ENCODE results near the gene ST3GAL2.
"Not testable (repeated sequence)": the region's sequence is repeated elsewhere in the genome, so short reads cannot be mapped to it uniquely, and the experiment has no call there.

Gene ST3GAL2

DNA sequence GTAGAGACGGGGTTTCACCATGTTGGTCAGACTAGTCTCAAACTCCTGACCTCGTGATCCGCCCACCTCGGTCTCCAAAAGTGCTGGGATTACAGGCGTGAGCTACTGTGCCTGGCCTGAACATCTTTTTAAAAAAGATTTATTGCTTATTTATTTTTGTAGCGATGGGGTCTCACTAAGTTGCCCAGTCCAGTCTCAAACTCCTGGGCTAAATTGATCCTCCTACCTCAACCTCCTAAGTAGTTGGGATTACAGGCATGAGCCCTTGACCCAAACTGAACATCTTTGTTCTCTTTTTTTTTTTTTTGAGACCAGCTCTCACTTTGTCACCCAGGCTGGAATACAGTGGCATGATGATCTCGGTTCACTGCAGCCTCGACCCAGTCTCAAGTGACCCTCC is 64.7 kb downstream of the ST3GAL2 start:
- no peak overlapping the region for H3K27ac Mint-ChIP-seq
- TF ChIP-seq, protein P1, sequence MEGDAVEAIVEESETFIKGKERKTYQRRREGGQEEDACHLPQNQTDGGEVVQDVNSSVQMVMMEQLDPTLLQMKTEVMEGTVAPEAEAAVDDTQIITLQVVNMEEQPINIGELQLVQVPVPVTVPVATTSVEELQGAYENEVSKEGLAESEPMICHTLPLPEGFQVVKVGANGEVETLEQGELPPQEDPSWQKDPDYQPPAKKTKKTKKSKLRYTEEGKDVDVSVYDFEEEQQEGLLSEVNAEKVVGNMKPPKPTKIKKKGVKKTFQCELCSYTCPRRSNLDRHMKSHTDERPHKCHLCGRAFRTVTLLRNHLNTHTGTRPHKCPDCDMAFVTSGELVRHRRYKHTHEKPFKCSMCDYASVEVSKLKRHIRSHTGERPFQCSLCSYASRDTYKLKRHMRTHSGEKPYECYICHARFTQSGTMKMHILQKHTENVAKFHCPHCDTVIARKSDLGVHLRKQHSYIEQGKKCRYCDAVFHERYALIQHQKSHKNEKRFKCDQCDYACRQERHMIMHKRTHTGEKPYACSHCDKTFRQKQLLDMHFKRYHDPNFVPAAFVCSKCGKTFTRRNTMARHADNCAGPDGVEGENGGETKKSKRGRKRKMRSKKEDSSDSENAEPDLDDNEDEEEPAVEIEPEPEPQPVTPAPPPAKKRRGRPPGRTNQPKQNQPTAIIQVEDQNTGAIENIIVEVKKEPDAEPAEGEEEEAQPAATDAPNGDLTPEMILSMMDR (IDR thresholded peaks at IDR 0.05): no peak
- no peaks in the 10 kb centered on the region for H3K9me3 Mint-ChIP-seq
- peaks cover 59% of the 10 kb centered on the region for H3K36me3 Mint-ChIP-seq (ENCODE audit: low read depth)
- no peak overlapping the region for H3K4me3 Mint-ChIP-seq
- peaks cover 7% of the 10 kb centered on the region for H3K4me1 Mint-ChIP-seq
- no peak for DNase-seq
- H3K27me3 Mint-ChIP-seq (ENCODE audit: low read depth, poor library complexity): no peaks in the 10 kb centered on the region

DNA sequence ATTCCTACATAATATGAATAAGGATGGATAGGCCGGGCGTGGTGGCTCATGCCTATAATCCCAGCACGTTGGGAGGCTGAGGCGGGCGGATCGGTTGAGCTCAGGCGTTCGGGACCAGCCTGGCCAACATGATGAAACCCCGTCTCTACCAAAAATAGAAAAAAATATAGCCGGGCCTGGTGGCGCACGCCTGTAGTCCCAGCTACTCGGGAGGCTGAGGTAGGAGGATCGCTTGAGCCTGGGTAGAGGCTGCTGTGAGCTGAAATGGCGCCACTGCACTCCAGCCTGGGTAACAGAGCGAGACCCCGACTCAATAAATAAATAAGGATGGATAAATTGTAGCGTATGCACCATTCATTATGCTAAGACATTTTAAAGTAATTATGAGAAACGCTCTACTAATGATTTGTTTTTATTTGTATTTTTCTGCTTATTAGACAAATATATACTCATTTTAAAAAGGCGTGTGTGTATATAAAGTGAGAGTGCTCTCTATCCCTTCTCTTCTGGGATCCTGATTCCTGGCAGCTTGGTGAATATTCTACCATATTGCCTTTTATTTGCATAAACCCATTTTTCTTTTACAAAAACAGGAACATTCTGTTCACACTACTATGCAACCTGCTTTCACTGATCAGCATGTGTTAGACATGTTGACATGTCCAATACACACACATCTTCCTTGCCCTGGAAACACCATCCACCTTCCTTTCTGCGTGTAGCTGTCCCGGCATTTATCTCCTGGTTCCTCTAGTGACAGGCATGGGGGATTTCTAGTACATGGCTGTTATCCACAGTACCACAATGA is 65.8 kb downstream of the ST3GAL2 start:
- H3K4me1 Mint-ChIP-seq: peaks cover 5% of the 10 kb centered on the region
- TF ChIP-seq, protein P1 (IDR thresholded peaks at IDR 0.05): no peak
- H3K36me3 Mint-ChIP-seq (ENCODE audit: low read depth): peaks cover 66% of the 10 kb centered on the region
- no peaks in the 10 kb centered on the region for H3K27me3 Mint-ChIP-seq (ENCODE audit: low read depth, poor library complexity)
- H3K9me3 Mint-ChIP-seq: no peaks in the 10 kb centered on the region
- H3K4me3 Mint-ChIP-seq: no peak overlapping the region
- H3K27ac Mint-ChIP-seq: peak overlapping the region; percentile 64
- DNase-seq: no peak

DNA sequence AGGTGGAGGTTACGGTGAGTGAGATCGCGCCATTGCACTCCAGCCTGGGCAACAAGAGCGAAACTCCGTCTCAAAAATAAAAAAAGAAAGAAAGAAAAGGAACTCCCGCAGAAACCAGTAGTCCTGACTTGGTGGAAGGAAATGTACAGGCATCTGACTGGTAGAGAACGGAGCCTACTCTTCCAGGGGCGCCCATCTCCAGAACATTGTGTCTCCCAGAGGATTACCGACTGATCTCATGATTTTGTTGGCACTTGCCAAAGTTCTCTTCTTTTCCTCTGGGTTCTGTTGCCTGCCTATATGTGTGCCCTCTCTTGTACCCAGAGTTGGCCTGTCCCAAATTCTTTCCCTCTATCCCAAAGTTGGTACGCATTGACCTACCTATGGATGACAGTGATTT is 68.0 kb downstream of the ST3GAL2 start:
- no peak for DNase-seq
- Mint-ChIP-seq H3K4me1 (no peaks in the 10 kb centered on the region), H3K4me3 (no peak overlapping the region), H3K27ac (peak overlapping the region; percentile 66), H3K36me3 (ENCODE audit: low read depth) (peaks cover 71% of the 10 kb centered on the region), H3K27me3 (ENCODE audit: low read depth, poor library complexity) (no peaks in the 10 kb centered on the region), H3K9me3 (no peaks in the 10 kb centered on the region)
- TF ChIP-seq, protein P1 (IDR thresholded peaks at IDR 0.05): no peak

DNA sequence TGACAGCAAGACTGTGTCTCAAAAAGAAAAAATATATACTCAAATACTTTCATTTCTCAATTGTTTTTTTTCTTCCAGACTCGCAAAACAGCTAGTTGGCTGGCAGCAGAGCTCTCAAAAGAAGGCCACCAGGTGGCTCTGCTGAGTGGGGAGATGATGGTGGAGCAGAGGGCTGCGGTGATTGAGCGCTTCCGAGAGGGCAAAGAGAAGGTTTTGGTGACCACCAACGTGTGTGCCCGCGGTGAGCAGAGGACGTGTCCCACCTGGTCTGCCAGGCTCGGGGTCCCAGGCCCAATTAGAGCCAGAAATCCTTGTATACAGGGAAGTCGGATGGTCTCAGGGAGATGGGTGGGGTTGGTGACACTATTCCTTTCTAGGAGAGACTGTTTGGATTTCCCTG is 68.8 kb downstream of the ST3GAL2 start:
- TF ChIP-seq, protein P1 (IDR thresholded peaks at IDR 0.05): peak; percentile 47
- H3K27me3 Mint-ChIP-seq (ENCODE audit: low read depth, poor library complexity); H3K4me1 Mint-ChIP-seq; H3K27ac Mint-ChIP-seq; H3K9me3 Mint-ChIP-seq; H3K4me3 Mint-ChIP-seq: not testable (repeated sequence)
- peak; percentile 32 for DNase-seq
- H3K36me3 Mint-ChIP-seq (ENCODE audit: low read depth): peaks cover 73% of the 10 kb centered on the region

DNA sequence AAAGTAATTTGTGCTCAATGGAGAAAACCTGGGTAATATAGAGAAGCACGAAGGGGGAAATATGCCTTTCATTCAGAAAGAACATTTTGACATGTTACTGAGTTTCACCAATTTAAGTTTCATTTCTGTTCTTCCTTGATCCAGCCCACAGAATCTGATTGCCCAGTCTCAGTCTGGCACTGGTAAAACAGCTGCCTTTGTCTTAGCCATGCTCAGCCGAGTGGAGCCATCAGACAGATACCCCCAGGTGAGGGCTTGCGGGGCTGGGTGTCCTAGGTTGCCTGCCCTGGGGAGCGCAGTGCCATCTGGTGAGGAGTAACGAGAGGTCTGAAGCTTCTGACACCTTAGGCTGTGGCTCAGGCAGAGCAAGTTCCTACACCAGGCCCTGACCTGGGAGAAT is 74.5 kb downstream of the ST3GAL2 start:
- H3K27ac Mint-ChIP-seq: no peak overlapping the region
- no peaks in the 10 kb centered on the region for H3K4me1 Mint-ChIP-seq
- H3K36me3 Mint-ChIP-seq (ENCODE audit: low read depth): peaks cover 51% of the 10 kb centered on the region
- TF ChIP-seq, protein P1 (IDR thresholded peaks at IDR 0.05): no peak
- no peak overlapping the region for H3K4me3 Mint-ChIP-seq
- DNase-seq: no peak
- no peaks in the 10 kb centered on the region for H3K27me3 Mint-ChIP-seq (ENCODE audit: low read depth, poor library complexity)
- H3K9me3 Mint-ChIP-seq: no peaks in the 10 kb centered on the region

DNA sequence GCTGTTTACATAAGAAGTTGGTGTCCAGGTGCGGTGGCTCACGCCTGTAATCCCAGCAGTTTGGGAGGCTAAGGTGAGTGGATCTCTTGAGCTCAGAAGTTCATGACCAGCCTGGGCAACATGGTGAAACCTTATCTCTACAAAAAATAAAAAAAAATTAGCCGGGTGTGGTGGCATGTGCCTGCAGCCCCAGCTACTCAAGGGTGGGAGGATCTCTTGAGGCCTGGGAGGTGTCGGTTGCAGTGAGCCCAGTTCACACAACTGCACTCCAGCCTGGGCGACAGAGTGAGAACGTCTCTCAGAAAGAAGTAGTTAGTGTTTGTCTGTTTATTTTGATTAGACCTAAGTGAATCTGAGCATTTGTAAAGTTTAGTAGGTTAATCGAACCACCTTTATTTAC is 79.3 kb downstream of the ST3GAL2 start:
- peak overlapping the region; percentile 34 for H3K27ac Mint-ChIP-seq
- H3K4me3 Mint-ChIP-seq: no peak overlapping the region
- H3K27me3 Mint-ChIP-seq (ENCODE audit: low read depth, poor library complexity): no peaks in the 10 kb centered on the region
- no peak for DNase-seq
- peaks cover 44% of the 10 kb centered on the region for H3K36me3 Mint-ChIP-seq (ENCODE audit: low read depth)
- TF ChIP-seq, protein P1 (IDR thresholded peaks at IDR 0.05): no peak
- no peaks in the 10 kb centered on the region for H3K4me1 Mint-ChIP-seq
- H3K9me3 Mint-ChIP-seq: no peaks in the 10 kb centered on the region
